Esophagus muscularis mucosa (tissue), 2 donors: ENCODE data around the gene ODF2L.

Experiments used
- POLR2A ChIP-seq: fragments of 450-650 bp; IDR thresholded peaks from one replicate; pipeline ENCODE4 v1.6.1; 2017; ENCODE audit warnings: antibody characterized with exemption, moderate library complexity, mild to moderate bottlenecking, low read depth
- POLR2AphosphoS5 ChIP-seq, 2 donors: sonication (generic); formaldehyde crosslinking; IDR thresholded peaks; one replicate each; pipeline ENCODE4 v1.6.1; 2017; ENCODE audit warnings: antibody characterized with exemption in 2 of 2

- TF ChIP-seq POLR2A (no peak), POLR2AphosphoS5 (IDR thresholded peaks at IDR 0.05) (no peak)
Observed at GRCh38 chr1:86423873-86424272, 27.8 kb upstream of the ODF2L start, which contains the start of gene CLCA2.
